GM18498 (cell line): ENCODE results near the gene HOXC9.

ENCODE experiments used
- ATAC-seq: cut with Tn5 transposase; IDR thresholded peaks from one replicate; pipeline ENCODE4 v1.9.1; 2021; ENCODE audit warnings: mild to moderate bottlenecking, moderate library complexity; ENCODE audit not compliant: unreplicated experiment

Gene HOXC9

GRCh38 chr12:53975479-53976152 is 24.3 kb upstream of the HOXC9 start:
- ATAC-seq = no peak

- no peak for ATAC-seq
Observed at GRCh38 chr12:53976172-53976822, 23.7 kb upstream of the HOXC9 start.

- no peak for ATAC-seq
Observed at GRCh38 chr12:53976823-53977595, 23.0 kb upstream of the HOXC9 start.

- no peak for ATAC-seq
Observed at GRCh38 chr12:53977596-53978445, 22.1 kb upstream of the HOXC9 start.

GRCh38 chr12:53978477-53979356 is 21.2 kb upstream of the HOXC9 start:
- no peak for ATAC-seq

GRCh38 chr12:53980104-53980801 is 19.7 kb upstream of the HOXC9 start:
- ATAC-seq = no peak

- no peak for ATAC-seq
Observed at GRCh38 chr12:53980802-53981496, 19.0 kb upstream of the HOXC9 start.

- no peak for ATAC-seq
Observed at GRCh38 chr12:53981634-53982565, 18.1 kb upstream of the HOXC9 start.

- no peak for ATAC-seq
Observed at GRCh38 chr12:53982648-53983567, 17.1 kb upstream of the HOXC9 start.

GRCh38 chr12:53983568-53983949 is 16.4 kb upstream of the HOXC9 start:
- no peak for ATAC-seq

GRCh38 chr12:53983950-53984572 is 15.9 kb upstream of the HOXC9 start:
- no peak for ATAC-seq

GRCh38 chr12:53984901-53985691 is 14.9 kb upstream of the HOXC9 start, which contains the start of gene HOXC10:
Gene HOXC10, plus strand, starts transcription at chr12:53985146. Its CDS starts 114 bp downstream, at chr12:53985260.
- no peak for ATAC-seq

- ATAC-seq = no peak
Observed at GRCh38 chr12:53985692-53985993, 14.3 kb upstream of the HOXC9 start.

- no peak for ATAC-seq
Observed at GRCh38 chr12:53985994-53986685, 13.8 kb upstream of the HOXC9 start.
